ENCODE measurements around the gene AGPAT2. TPM values are rescaled to one million over a fixed set of nuclear protein-coding genes. Genes with fewer than 3 reads are reported as not detected.

AGPAT2 gene
- total and polyA plus RNA-seq, 2 experiments from 2014 or later: 31.8 to 44.7 TPM

- no peak overlapping the region for H3K27ac ChIP-seq (ENCODE audit: low read depth)
Measured at GRCh38 chr9:136667214-136667939, 19.9 kb downstream of the AGPAT2 start.

More at GRCh38 chr9:136667214-136667939, 19.9 kb downstream of the AGPAT2 start:
- Histone ChIP-seq H4K20me1 (replicated peaks; ENCODE audit: insufficient read depth) (no peaks in the 10 kb centered on the region), H3K4me2 (no peak overlapping the region), H3K4me3 (no peak overlapping the region), H3K9me2 (ENCODE audit: insufficient read depth) (no peaks in the 10 kb centered on the region), H3K4me1 (ENCODE audit: insufficient read depth) (no peaks in the 10 kb centered on the region; the same call in 1 of the 2 replicates), H3K36me3 (ENCODE audit: insufficient read depth) (no peaks in the 10 kb centered on the region), H3K79me2 (replicated peaks; ENCODE audit: insufficient read depth) (no peaks in the 10 kb centered on the region), H3K27me3 (ENCODE audit: insufficient read depth) (no peaks in the 10 kb centered on the region), H3F3A (replicated peaks; ENCODE audit: low read depth) (no peaks in the 10 kb centered on the region), H2AFZ (no peak overlapping the region)
- DNase-seq (ENCODE audit: low spot score) (no peak), ATAC-seq (no peak)
- no peak overlapping the region for H3K4me3 Mint-ChIP-seq
- no peaks in the 10 kb centered on the region for H3K4me1 Mint-ChIP-seq
- H3K27me3 Mint-ChIP-seq (ENCODE audit: insufficient read depth, low read depth, poor library complexity): no peaks in the 10 kb centered on the region
- no peaks in the 10 kb centered on the region for H3K36me3 Mint-ChIP-seq (ENCODE audit: low read depth)
- H3K27ac Mint-ChIP-seq: no peak overlapping the region
- TF ChIP-seq REST (IDR thresholded peaks at IDR 0.05; ENCODE audit: unreplicated experiment): no peak
- no peak for TF ChIP-seq POLR2AphosphoS5 (IDR thresholded peaks at IDR 0.05; ENCODE audit: low read depth)
- no peak for TF ChIP-seq CREB1 (CRISPR knock-in tag; IDR thresholded peaks at IDR 0.05; ENCODE audit: low read depth)
- TF ChIP-seq ZNF331 (CRISPR knock-in tag; IDR thresholded peaks at IDR 0.05; ENCODE audit: low read depth): no peak
- TF ChIP-seq JUNB (IDR thresholded peaks at IDR 0.05; ENCODE audit: unreplicated experiment): no peak
- TF ChIP-seq, protein P1, sequence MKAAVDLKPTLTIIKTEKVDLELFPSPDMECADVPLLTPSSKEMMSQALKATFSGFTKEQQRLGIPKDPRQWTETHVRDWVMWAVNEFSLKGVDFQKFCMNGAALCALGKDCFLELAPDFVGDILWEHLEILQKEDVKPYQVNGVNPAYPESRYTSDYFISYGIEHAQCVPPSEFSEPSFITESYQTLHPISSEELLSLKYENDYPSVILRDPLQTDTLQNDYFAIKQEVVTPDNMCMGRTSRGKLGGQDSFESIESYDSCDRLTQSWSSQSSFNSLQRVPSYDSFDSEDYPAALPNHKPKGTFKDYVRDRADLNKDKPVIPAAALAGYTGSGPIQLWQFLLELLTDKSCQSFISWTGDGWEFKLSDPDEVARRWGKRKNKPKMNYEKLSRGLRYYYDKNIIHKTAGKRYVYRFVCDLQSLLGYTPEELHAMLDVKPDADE (IDR thresholded peaks at IDR 0.05): no peak
- TF ChIP-seq EZH2 (IDR thresholded peaks at IDR 0.05; ENCODE audit: low read depth, unreplicated experiment): no peak
- TF ChIP-seq ZNF114 (CRISPR knock-in tag; IDR thresholded peaks at IDR 0.05): no peak
- TF ChIP-seq, protein P2, sequence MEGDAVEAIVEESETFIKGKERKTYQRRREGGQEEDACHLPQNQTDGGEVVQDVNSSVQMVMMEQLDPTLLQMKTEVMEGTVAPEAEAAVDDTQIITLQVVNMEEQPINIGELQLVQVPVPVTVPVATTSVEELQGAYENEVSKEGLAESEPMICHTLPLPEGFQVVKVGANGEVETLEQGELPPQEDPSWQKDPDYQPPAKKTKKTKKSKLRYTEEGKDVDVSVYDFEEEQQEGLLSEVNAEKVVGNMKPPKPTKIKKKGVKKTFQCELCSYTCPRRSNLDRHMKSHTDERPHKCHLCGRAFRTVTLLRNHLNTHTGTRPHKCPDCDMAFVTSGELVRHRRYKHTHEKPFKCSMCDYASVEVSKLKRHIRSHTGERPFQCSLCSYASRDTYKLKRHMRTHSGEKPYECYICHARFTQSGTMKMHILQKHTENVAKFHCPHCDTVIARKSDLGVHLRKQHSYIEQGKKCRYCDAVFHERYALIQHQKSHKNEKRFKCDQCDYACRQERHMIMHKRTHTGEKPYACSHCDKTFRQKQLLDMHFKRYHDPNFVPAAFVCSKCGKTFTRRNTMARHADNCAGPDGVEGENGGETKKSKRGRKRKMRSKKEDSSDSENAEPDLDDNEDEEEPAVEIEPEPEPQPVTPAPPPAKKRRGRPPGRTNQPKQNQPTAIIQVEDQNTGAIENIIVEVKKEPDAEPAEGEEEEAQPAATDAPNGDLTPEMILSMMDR (conservative IDR thresholded peaks at IDR 0.05; ENCODE audit: low read depth in 2 of 2): no peak
- no peak for TF ChIP-seq STAT1 (IDR thresholded peaks at IDR 0.05; ENCODE audit: unreplicated experiment)
- TF ChIP-seq NANOG (IDR thresholded peaks at IDR 0.05; ENCODE audit: borderline replicate concordance): no peak
- TF ChIP-seq ZNF462 (CRISPR knock-in tag; IDR thresholded peaks at IDR 0.05): no peak
- no peak for TF ChIP-seq EZH2phosphoT487 (IDR thresholded peaks at IDR 0.05; ENCODE audit: unreplicated experiment)
- H3K9me3 Mint-ChIP-seq: no peaks in the 10 kb centered on the region
